Measurements from ENCODE around the gene TRAPPC12. TPM values are rescaled to one million over a fixed set of nuclear protein-coding genes. Genes with fewer than 3 reads are reported as not detected.

TRAPPC12 gene
- total RNA-seq, 2 experiments from 2014 or later = 106 to 116 TPM

GRCh38 chr2:3469486-3469885 is 90.0 kb downstream of the TRAPPC12 start:
- DNase-seq (no peak), ATAC-seq (ENCODE audit: low read depth) (no peak)
- Mint-ChIP-seq H3K27me3 (no peaks in the 10 kb centered on the region), H3K9me3 (no peaks in the 10 kb centered on the region), H3K4me1 (no peaks in the 10 kb centered on the region), H3K27ac (no peak overlapping the region), H3K4me3 (no peak overlapping the region), H3K36me3 (peaks cover 8% of the 10 kb centered on the region)
- POLR2A ChIA-PET = no interaction called here

DNA sequence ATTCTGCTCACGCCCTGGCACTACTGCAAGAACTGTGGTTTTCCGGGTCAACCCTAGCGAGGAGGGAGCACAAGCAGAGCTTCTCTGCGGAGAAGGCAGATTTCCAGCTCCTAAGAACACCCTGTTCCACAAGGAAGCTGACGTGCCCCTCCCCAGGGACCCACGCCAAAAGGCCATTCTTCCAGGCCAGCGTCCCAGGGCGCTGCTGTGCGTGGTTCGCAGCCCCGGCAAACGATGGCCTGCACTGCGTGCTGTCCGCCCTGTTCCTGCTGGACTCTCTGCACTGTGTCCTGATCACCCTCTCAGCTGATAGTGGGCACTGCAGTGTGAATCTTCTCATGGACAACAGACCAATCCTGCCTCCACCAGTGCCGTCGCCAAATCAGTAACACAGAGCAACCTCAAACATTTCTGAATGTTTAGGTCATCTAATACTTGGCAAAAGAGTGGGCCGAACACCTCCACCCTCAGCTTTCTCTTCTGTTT is 90.7 kb downstream of the TRAPPC12 start:
- ATAC-seq (ENCODE audit: low read depth) = no peak
- peaks cover 8% of the 10 kb centered on the region for H3K36me3 Mint-ChIP-seq
- POLR2A ChIA-PET = no interaction called here
- no peak overlapping the region for H3K27ac Mint-ChIP-seq
- no peaks in the 10 kb centered on the region for H3K27me3 Mint-ChIP-seq
- H3K4me1 Mint-ChIP-seq = no peaks in the 10 kb centered on the region
- H3K9me3 Mint-ChIP-seq = no peaks in the 10 kb centered on the region
- DNase-seq = no peak
- H3K4me3 Mint-ChIP-seq = no peak overlapping the region

GRCh38 chr2:3470856-3471737 is 91.6 kb downstream of the TRAPPC12 start:
- no peak overlapping the region for H3K4me3 Mint-ChIP-seq
- H3K27ac Mint-ChIP-seq = no peak overlapping the region
- ATAC-seq (ENCODE audit: low read depth) (no peak), DNase-seq (no peak)
- H3K4me1 Mint-ChIP-seq = no peaks in the 10 kb centered on the region
- H3K27me3 Mint-ChIP-seq = no peaks in the 10 kb centered on the region
- POLR2A ChIA-PET = no interaction called here
- H3K36me3 Mint-ChIP-seq = peaks cover 9% of the 10 kb centered on the region
- H3K9me3 Mint-ChIP-seq = no peaks in the 10 kb centered on the region

DNA sequence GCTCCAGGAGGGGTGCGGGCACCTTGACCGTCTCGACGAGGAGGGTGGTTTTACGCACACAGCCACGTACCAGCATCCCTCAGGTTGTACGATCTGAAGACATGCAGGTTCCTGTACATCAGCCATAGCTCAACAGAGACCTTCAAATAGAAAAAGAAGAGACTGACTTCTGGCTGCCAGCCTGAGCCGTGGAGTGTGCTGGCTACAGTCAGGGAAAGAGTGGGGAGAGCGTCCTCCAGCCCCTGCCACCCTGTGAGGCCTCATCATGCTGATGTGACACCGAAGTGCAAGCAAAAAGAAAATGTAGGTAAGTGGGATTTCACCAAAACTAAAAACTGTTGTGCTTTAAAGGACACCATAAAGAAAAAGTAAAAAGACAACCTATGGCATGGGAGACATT is 92.8 kb downstream of the TRAPPC12 start:
- POLR2A ChIA-PET = no interaction called here
- no peak for ATAC-seq (ENCODE audit: low read depth)
- DNase-seq = no peak
- Mint-ChIP-seq H3K27ac (no peak overlapping the region), H3K9me3 (no peaks in the 10 kb centered on the region), H3K4me3 (no peak overlapping the region), H3K4me1 (no peaks in the 10 kb centered on the region), H3K27me3 (no peaks in the 10 kb centered on the region), H3K36me3 (peaks cover 10% of the 10 kb centered on the region)

DNA sequence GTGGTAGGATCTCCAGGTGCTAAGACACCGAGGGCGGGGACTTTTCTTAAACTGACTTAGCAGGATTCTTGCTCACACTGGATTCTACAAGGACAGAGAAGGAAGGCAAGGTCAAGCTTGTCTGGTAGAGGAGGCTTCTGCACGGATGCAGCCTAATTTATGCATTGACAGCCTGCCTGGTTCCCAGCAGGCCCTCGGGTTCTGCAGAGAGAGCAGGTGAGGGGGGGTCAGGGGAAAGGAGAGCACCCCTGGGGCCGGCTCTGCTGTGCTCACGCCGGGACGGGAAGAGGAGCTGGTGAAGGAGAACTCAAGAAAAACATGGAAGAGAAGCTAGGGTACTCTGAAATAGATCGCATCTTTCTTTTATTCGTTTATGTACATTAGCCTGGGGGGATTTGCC is 93.5 kb downstream of the TRAPPC12 start:
- no peaks in the 10 kb centered on the region for H3K9me3 Mint-ChIP-seq
- H3K4me1 Mint-ChIP-seq = no peaks in the 10 kb centered on the region
- POLR2A ChIA-PET = no interaction called here
- H3K36me3 Mint-ChIP-seq = peaks cover 7% of the 10 kb centered on the region
- H3K27me3 Mint-ChIP-seq = no peaks in the 10 kb centered on the region
- DNase-seq (no peak), ATAC-seq (ENCODE audit: low read depth) (no peak)
- no peak overlapping the region for H3K4me3 Mint-ChIP-seq
- peak overlapping the region; percentile 12 for H3K27ac Mint-ChIP-seq

- Mint-ChIP-seq H3K27ac (no peak overlapping the region), H3K36me3 (peaks cover 9% of the 10 kb centered on the region)
- no peak for DNase-seq
Measured at GRCh38 chr2:3475771-3476170, 96.3 kb downstream of the TRAPPC12 start.

GRCh38 chr2:3476321-3476984 is 97.0 kb downstream of the TRAPPC12 start:
- Mint-ChIP-seq H3K27me3 (no peaks in the 10 kb centered on the region), H3K36me3 (peaks cover 9% of the 10 kb centered on the region), H3K9me3 (no peaks in the 10 kb centered on the region), H3K4me1 (peaks cover 3% of the 10 kb centered on the region), H3K4me3 (no peak overlapping the region), H3K27ac (no peak overlapping the region)
- DNase-seq = no peak
- POLR2A ChIA-PET = no interaction called here
- ATAC-seq (ENCODE audit: low read depth) = no peak

More at GRCh38 chr2:3475771-3476170, 96.3 kb downstream of the TRAPPC12 start:
- ATAC-seq (ENCODE audit: low read depth) = no peak
- H3K9me3 Mint-ChIP-seq = no peaks in the 10 kb centered on the region
- no peaks in the 10 kb centered on the region for H3K27me3 Mint-ChIP-seq
- no peak overlapping the region for H3K4me3 Mint-ChIP-seq
- peaks cover 3% of the 10 kb centered on the region for H3K4me1 Mint-ChIP-seq
- POLR2A ChIA-PET = no interaction called here

- Mint-ChIP-seq H3K9me3 (no peaks in the 10 kb centered on the region), H3K27ac (no peak overlapping the region), H3K4me1 (peaks cover 5% of the 10 kb centered on the region), H3K36me3 (peaks cover 9% of the 10 kb centered on the region), H3K4me3 (no peak overlapping the region), H3K27me3 (no peaks in the 10 kb centered on the region)
- POLR2A ChIA-PET = no interaction called here
- ATAC-seq (ENCODE audit: low read depth) = no peak
- no peak for DNase-seq
Measured at GRCh38 chr2:3476985-3477327, 97.5 kb downstream of the TRAPPC12 start.

- peaks cover 5% of the 10 kb centered on the region for H3K4me1 Mint-ChIP-seq
- no peaks in the 10 kb centered on the region for H3K9me3 Mint-ChIP-seq
- no peak overlapping the region for H3K27ac Mint-ChIP-seq
- H3K36me3 Mint-ChIP-seq = peaks cover 9% of the 10 kb centered on the region
- POLR2A ChIA-PET = no interaction called here
- DNase-seq = no peak
- no peaks in the 10 kb centered on the region for H3K27me3 Mint-ChIP-seq
- H3K4me3 Mint-ChIP-seq = no peak overlapping the region
- ATAC-seq (ENCODE audit: low read depth) = no peak
Measured at GRCh38 chr2:3478846-3479385, 99.4 kb downstream of the TRAPPC12 start.

- Mint-ChIP-seq H3K9me3 (no peaks in the 10 kb centered on the region), H3K4me1 (peaks cover 5% of the 10 kb centered on the region), H3K27ac (no peak overlapping the region), H3K36me3 (peaks cover 9% of the 10 kb centered on the region), H3K4me3 (no peak overlapping the region), H3K27me3 (no peaks in the 10 kb centered on the region)
- POLR2A ChIA-PET = no interaction called here
- ATAC-seq (ENCODE audit: low read depth) (no peak), DNase-seq (no peak)
Measured at GRCh38 chr2:3479430-3480320, 100.2 kb downstream of the TRAPPC12 start.

DNA sequence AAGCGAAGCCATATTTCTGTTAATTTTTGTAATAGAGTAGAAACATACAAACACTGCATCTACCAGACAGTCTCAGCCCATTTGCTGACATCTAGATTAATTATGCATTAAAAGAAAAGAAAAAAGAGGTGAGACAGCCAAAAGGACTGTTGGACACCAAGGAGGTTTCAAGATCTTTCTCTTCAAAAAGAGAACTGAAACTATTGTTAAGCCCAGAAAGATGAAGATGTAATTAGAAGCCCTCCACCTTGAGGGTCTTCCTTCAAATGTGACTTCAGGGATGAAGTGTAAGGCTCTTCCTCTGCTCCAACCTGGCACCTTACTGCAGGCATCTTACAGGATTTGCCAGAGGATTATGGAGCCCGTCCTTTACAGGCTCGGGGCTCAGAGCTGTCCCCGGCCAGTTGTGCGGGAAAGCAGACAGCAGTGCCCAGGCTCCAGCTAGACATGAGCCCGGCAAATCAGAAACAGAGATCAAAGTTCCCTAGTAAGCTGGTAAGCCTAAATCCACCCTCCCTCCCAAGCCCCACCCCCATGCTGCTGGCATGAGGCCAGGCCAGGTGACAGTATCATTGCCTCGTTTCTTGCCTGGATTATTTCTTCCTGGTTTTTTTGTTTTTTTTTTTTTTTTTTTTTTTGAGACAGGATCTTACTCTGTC is 101.0 kb downstream of the TRAPPC12 start:
- Mint-ChIP-seq H3K27ac (no peak overlapping the region), H3K27me3 (no peaks in the 10 kb centered on the region), H3K4me3 (no peak overlapping the region), H3K9me3 (no peaks in the 10 kb centered on the region), H3K4me1 (peaks cover 5% of the 10 kb centered on the region), H3K36me3 (peaks cover 9% of the 10 kb centered on the region)
- no peak for DNase-seq
- POLR2A ChIA-PET = no interaction called here
- ATAC-seq (ENCODE audit: low read depth) = no peak

DNA sequence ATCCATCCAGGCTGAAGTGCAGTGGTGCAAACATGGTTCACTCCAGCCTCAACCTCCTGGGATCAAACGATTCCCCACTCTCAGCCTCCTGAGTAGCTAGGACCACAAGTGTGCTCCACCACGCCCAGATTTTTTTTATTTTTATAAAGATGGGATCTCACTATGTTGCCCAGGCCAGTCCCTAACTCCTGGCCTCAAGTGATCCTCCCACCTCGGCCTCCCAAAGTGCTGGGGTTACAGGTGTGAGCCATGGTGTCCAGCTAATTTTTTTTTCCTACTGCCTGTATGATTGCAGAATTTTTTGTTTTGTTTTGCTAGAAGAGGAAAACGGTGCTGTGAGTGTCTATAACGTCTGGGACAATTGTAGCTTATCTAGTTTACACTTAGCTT is 101.5 kb downstream of the TRAPPC12 start:
- Mint-ChIP-seq H3K4me1 (peaks cover 5% of the 10 kb centered on the region), H3K36me3 (peaks cover 9% of the 10 kb centered on the region), H3K27me3 (no peaks in the 10 kb centered on the region), H3K9me3 (no peaks in the 10 kb centered on the region), H3K27ac (no peak overlapping the region), H3K4me3 (no peak overlapping the region)
- DNase-seq = no peak
- POLR2A ChIA-PET = no interaction called here
- ATAC-seq (ENCODE audit: low read depth) = no peak
